HFFc6 (cell line): ENCODE data around the gene NFKBIB. TPM values are rescaled to one million over a fixed set of nuclear protein-coding genes. Genes with fewer than 3 reads are reported as not detected.

Experiments
- DNase-seq: peaks from one replicate; pipeline ENCODE4 v3.0.0-alpha.2; 2018
- H3K27ac Mint-ChIP-seq: 2 replicates; pipeline ENCODE4 v1.8.0; 2020; ENCODE audit warnings: mild to moderate bottlenecking, mixed read lengths
- H3K27me3 Mint-ChIP-seq: 2 replicates; pipeline ENCODE4 v1.8.0; 2021; ENCODE audit warnings: mild to moderate bottlenecking, moderate library complexity, mixed read lengths; ENCODE audit not compliant: insufficient read depth
- H3K36me3 Mint-ChIP-seq: 2 replicates; pipeline ENCODE4 v1.8.0; 2021; ENCODE audit warnings: low read depth, mixed read lengths
- H3K4me1 Mint-ChIP-seq: 2 replicates; pipeline ENCODE4 v1.8.0; 2020; ENCODE audit warnings: low read depth, mixed read lengths
- H3K4me3 Mint-ChIP-seq: 2 replicates; pipeline ENCODE4 v1.8.0; 2020; ENCODE audit warnings: mild to moderate bottlenecking, moderate library complexity, mixed read lengths
- H3K9me3 Mint-ChIP-seq: 2 replicates; pipeline ENCODE4 v1.8.0; 2020; ENCODE audit warnings: mild to moderate bottlenecking, mixed read lengths
- total RNA-seq, 6 experiments: library from RNA; stranded (reverse); fragmentation: NEBNext Ultra II Directional; extraction: Animal tissue kit (Norgen Biotek cat#: 25700); gene quantifications; 2 replicates in 1 of 6; 3 replicates in 5 of 6; pipeline ENCODE4 v1.2.3, GENCODE V29; 2021
- TF ChIP-seq, protein P1 (sequence below): fragments of 200-600 bp; sonication (generic); IDR thresholded peaks from 2 replicates; pipeline ENCODE4 v1.5.0; 2021; ENCODE audit warnings: antibody characterized with exemption, mild to moderate bottlenecking

NFKBIB gene
- total RNA-seq, 6 experiments from 2014 or later = 21.8 to 23.4 (median 22.9) TPM

DNA sequence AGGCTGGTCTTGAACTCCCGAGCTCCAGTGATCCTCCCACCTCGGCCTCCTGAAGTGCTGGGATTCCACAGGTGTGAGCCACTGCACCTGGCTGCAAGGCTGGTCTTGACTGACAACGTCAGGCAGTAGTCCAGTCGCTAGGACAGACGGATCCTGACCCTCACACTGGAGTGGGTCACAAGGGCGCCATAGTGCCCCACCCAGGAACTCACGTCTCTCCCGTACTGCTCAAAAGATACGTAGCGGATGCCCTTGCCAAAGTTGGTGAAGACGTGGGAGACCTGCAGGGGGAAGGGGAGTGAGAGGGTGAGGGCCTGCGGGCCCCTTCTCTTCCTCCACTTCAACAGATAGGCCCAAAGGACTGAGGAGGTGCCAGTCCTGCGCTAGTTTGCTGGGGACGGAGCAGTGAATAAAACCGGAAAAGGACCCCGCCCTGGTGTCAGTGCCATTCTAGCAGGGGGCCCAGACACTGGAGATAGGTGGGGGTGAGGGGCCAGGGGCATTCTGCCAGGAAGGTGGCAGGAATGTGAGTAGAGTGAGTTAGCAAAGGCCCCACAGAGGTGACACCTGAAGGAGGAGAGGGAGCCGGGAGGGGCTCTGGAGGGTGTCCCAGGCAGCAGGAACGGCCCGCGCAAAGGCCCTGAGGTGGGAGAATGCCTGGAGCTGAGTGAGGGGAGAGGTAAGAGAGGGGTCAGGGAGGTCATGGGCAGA, 42.9 kb downstream of the NFKBIB start:
- no peak for DNase-seq
- Mint-ChIP-seq H3K4me1 (no peaks in the 10 kb centered on the region), H3K27me3 (no peaks in the 10 kb centered on the region; the same call in none of the 2 replicates), H3K4me3 (no peak overlapping the region), H3K36me3 (peaks cover 6% of the 10 kb centered on the region), H3K9me3 (no peaks in the 10 kb centered on the region), H3K27ac (no peak overlapping the region)
- TF ChIP-seq, protein P1, sequence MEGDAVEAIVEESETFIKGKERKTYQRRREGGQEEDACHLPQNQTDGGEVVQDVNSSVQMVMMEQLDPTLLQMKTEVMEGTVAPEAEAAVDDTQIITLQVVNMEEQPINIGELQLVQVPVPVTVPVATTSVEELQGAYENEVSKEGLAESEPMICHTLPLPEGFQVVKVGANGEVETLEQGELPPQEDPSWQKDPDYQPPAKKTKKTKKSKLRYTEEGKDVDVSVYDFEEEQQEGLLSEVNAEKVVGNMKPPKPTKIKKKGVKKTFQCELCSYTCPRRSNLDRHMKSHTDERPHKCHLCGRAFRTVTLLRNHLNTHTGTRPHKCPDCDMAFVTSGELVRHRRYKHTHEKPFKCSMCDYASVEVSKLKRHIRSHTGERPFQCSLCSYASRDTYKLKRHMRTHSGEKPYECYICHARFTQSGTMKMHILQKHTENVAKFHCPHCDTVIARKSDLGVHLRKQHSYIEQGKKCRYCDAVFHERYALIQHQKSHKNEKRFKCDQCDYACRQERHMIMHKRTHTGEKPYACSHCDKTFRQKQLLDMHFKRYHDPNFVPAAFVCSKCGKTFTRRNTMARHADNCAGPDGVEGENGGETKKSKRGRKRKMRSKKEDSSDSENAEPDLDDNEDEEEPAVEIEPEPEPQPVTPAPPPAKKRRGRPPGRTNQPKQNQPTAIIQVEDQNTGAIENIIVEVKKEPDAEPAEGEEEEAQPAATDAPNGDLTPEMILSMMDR = no peak

DNA sequence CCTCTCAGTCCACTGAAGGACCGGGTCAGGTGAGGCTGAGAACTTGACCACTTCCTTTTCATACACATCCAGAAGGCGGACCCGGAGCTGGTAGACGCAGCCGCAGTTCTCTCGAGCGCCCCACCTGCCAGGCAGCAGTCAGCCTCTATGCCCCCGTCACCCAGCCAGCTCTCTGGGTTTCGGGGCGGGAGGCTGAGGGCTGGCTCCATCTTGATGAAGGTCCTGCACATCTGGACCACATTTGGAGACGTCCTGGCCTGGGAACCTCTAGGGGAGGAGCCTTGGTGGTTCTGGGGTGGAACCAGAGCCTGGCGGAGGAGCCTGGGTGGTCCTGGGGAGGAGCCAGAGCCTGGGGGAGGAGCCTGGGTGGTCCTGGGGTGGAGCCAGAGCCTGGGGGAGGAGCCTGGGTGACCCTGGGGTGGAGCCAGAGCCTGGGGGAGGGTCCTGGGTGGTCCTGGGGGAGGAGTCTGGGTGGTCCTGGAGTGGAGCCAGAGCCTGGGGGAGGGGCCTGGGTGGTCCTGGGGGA, 45.3 kb downstream of the NFKBIB start:
- H3K27me3 Mint-ChIP-seq = no peaks in the 10 kb centered on the region; the same call in none of the 2 replicates
- no peak overlapping the region for H3K27ac Mint-ChIP-seq
- TF ChIP-seq, protein P1 = no peak
- peaks cover 6% of the 10 kb centered on the region for H3K36me3 Mint-ChIP-seq
- no peak overlapping the region for H3K4me3 Mint-ChIP-seq
- H3K4me1 Mint-ChIP-seq = no peaks in the 10 kb centered on the region
- H3K9me3 Mint-ChIP-seq = no peaks in the 10 kb centered on the region
- no peak for DNase-seq

DNA sequence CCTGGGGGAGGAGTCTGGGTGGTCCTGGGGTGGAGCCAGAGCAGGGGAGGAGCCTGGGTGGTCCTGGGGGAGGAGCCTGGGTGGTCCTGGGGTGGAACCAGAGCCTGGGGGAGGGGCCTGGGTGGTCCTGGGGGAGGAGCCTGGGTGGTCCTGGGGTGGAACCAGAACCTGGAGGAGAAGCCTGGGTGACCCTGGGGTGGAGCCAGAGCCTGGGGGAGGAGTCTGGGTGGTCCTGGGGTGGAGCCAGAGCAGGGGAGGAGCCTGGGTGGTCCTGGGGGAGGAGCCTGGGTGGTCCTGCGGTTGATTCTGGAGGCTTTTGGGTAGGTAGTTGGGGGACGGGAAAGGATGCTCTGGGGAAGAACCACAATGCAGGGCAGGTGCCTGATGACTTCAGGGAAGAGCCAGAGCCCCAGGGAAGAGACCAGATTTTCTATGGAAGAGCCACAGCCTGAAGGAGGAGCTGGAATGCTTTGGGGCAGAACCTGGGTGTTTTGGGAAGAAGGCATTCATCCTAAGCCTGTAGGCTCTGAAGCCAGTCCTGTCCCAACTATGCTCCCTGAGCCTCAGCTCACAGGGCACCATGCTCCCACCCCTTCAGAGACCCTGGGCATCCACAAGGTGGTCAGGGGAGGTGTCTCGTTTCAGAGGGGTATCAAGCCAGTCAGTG, 45.9 kb downstream of the NFKBIB start:
- peaks cover 10% of the 10 kb centered on the region for H3K36me3 Mint-ChIP-seq
- no peak for DNase-seq
- TF ChIP-seq, protein P1 = no peak
- no peaks in the 10 kb centered on the region for H3K9me3 Mint-ChIP-seq
- no peaks in the 10 kb centered on the region for H3K4me1 Mint-ChIP-seq
- no peak overlapping the region for H3K27ac Mint-ChIP-seq
- no peak overlapping the region for H3K4me3 Mint-ChIP-seq
- H3K27me3 Mint-ChIP-seq = no peaks in the 10 kb centered on the region; the same call in none of the 2 replicates

DNA sequence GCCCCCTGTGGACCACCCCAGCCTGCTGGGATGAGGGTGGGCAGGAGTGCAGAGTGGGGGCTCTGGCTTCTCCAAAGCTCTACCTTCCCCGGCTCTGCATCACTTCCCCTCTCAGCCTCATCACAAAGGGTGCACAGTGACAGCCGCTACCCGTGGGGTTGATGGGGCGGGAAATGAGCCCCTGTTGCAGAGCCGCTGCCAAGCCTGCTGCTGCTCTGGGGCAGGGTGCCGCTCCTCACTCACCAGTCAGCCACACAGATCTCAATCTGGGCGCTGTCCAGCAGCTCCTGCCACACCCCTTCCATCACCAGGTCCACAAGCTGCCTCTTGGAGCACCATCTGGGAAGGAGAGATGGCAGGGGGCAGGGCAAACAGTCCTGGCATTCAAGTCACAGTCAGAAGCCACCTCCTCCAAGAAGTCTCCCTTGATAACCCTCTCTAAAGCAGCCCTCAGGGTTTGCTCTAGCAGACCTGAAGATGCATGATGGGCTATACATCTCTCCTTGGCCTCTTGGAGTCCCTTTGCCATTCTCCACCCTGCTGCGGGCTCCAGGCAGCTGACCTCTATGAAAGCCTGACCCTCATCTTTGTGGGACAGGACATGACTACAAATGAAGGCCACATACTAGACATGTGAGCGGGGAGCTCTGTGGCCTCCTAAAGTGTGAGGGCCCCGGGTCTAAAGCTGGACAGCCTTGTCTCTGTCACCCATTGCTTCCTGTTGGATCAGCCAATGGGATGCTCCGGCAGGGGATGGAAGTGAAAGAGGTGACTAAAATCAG, 46.7 kb downstream of the NFKBIB start:
- Mint-ChIP-seq H3K36me3 (peaks cover 10% of the 10 kb centered on the region), H3K27ac (no peak overlapping the region), H3K4me3 (no peak overlapping the region)

More for the DNA sequence above, 46.7 kb downstream of the NFKBIB start:
- H3K9me3 Mint-ChIP-seq = no peaks in the 10 kb centered on the region
- no peak for DNase-seq
- H3K27me3 Mint-ChIP-seq = peaks cover 2% of the 10 kb centered on the region; the same call in 1 of the 2 replicates
- TF ChIP-seq, protein P1 = no peak
- no peaks in the 10 kb centered on the region for H3K4me1 Mint-ChIP-seq
